HUDEP-2 (cell line): ENCODE data around the gene PCCA.
"Not testable (repeated sequence)": the region's sequence is repeated elsewhere in the genome, so short reads cannot be mapped to it uniquely, and the experiment has no call there.

Source experiments
- DNase-seq, 76 experiments: peaks; one replicate each; lab custom pipeline; 2025; ENCODE audit not compliant: unreplicated experiment in 76 of 76; lab: John Stamatoyannopoulos, UW

The PCCA gene

DNA sequence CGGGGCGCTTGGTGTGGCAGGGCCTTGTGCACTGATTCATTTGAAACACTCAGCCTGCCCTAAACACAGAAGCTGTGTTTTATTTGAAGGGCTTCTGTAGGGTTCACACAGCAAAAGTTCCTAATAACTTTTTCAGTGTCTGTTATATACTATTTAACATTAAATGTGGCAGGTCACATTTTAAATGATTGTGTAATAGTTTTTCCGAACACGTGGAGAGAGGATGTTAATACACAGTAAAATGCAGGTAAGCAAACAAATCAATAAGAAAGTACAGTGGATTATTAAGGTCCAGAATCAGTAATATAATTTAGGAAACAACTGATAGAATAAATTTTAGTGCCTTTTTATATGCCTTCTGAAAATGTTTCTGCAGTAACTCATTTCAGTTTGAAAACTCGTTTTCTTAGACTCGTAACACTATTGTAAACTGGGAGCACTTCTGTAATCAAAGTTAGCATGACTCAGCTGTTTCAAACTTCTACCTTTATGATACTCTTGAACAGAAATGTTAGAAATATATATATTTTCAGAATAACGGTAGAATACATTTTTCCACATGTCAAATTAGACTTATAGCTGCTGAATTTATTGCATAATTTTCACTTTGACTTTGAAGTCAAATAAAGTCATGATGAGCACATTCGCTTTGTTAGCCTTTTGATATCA lies 429.6 kb downstream of the PCCA start:
- no peak for DNase-seq

DNA sequence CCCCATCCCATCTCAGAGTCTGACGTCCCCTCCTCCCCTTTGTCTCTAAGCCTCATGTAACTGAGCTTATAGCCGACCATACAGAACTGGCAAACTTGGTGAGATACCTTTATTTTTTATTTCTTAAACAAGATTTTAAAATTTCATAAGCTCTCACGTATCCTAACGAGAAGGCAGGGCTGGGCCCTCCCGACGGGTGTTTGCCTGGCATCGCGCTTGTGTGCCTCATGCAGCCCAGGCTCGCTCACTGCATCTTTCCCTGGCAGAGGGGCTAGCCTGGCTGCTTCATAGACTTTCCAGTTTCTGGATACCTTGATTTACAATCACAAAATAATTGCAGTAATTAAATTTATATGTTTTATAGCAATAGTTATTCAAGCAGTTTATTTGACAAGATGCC lies 430.7 kb downstream of the PCCA start:
- DNase-seq: no peak

DNA sequence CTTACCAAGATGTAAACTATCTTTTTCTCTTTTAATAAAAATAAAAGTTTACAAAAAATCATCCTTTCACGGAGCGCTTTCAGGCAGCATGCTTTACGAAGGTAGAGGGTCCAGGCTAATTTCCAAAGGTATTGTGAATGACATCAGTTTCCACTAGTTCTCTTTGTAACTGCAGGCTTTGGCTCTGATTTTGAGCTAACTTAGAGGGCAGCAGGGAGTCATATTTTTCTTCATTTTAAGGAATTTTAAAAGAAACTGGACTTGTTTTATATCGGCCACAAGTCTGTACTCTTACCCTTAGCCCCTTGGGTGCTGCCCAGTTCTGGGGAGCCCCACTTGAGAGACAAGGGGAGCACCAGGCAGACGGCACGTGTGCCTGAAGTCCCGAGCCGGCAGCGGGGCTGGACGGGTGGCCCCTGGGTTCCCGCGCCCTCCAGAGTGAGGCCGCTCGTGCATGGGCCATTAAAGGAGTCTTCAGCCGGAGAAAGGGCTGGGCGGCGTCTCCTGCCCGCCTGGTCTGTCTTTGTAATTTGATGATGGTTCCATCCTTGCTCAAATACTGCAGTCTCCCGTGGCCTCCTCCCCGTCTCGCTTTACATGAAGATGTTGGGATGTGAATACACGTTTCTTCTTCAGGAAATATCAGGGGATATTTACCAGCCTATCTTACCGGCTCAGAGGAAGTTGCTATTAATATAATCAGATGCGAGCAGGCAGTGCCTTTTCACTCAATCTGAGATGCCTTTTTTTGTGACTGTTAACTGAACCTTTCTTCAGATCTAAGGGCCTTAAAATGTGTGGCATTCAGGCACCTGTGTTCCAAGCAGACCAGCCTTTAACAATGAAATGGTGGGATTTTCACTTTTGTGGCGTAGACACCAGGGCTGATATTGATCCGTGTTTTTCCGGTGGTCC lies 432.3 kb downstream of the PCCA start:
- no peak for DNase-seq

DNA sequence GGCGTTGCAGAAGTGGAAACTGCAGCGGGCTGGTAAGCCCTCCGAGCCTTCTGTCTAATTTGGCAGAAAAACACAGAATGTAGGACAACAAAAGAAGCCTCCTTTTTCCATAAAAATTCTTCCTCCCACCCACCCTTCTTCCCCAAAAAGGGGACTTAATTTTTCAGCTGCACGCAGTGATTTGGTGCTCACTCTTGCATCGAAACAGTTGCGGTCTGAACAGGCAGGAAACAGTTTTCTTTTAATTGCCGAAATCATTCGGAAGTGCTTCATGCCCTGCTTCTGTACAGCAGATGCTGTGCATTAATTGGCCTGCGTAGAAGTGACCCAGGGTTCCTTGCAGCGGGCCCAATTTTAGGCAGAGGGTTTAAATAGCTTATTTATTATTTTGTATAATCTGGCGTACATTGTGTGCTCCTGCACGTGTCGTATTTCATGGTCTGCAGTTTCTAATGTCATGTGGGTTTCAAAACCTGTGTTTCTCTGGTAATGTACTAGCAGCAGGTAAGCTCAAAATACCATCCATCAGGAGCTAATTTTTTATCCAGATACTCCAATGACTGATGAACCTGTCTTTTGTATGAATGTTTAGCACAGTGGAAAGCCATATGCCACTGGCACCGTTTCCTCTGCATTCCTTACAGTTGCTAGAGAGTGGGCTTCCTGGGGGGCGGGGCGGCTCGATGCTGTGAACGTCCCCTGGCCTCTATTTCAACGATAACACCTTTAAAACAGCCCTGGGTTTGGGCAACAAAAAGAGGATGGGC lies 433.1 kb downstream of the PCCA start:
- DNase-seq: no peak

DNA sequence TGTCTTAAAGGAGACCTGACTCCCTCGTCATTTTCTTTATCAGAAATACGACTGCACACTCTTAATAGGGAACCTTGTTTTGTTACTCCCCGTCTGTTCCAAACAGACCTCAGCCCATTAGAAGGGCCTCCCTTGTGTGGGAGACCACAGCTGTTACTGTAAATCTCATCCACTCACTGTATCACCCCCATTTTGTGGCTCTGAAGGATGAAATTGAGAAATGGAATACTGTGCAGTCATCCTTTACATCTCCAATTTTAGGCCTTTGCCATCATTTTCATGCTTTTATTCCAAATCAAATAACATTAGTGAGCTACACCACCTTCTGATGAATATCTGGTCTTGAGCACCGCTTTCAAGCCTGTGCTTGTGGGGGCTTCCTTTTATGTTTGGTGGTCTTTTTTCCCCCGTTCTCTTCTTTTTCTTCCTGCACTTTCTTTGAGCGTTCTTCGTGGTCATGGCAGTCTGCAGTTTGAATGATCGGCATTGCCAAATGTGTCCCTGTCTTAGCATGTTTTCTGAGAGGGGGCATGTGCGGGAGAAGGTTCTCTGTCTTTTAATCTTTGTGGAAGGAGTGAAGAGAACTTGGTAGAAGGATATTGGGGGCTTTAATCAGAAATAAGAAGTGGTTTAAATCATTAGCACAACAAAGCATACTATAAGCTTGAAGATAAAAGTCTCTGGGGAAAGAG lies 433.9 kb downstream of the PCCA start:
- no peak for DNase-seq

DNA sequence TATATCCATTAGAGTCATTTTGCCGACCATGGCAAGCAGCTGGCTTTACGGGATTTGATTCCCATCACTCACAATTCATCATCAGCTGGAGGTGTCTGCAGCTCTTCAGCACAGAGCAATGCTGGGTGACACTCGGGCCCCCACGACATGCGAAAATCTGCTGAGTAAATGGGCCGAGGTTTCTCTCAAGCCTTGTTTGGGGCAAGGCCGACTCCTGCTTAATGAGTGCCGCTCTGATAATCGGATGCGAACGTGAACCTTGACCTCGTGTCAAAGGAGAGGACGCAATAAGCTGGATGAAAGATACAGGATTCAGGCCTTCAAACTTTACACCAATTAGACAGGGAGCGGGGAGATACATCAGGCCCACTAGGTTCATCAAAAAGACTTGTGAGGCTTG lies 434.5 kb downstream of the PCCA start:
- no peak for DNase-seq

DNA sequence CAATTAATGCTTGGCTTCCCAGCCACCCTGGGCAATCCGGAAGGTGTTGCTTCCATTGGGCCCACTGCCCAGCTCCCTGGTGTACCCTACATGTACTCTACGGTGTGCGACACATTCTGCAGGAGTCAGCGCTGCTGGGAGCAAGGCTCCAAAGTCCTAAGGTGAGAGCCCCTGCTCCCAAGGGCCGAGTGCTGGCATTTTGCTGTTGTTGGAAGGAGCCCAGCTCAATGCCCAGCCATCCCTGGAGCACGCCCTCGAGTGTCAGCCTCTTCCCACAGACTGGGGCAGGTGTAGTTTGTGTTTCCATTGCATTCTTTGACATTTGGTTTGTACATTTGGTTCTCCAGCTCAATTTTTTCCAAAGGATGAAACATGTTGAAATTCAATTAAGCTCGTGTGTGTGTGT lies 435.1 kb downstream of the PCCA start:
- DNase-seq: no peak

DNA sequence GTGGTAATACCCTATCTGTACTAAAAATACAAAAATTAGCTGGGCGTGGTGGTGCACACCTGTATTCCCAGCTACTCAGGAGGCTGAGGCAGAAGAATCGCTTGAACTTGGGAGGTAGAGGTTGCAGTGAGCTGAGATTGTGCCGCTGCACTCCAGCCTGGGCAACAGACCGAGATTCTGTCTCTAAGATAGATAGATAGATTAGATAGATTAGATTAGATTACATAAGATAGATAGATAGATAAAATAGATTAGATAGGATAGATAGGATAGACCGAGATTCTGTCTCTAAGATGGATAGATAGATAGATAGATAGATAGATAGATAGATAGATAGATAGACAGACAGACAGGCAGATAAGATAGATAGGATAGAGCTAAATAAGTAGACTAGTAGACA lies 435.8 kb downstream of the PCCA start:
- not testable (repeated sequence) for DNase-seq

DNA sequence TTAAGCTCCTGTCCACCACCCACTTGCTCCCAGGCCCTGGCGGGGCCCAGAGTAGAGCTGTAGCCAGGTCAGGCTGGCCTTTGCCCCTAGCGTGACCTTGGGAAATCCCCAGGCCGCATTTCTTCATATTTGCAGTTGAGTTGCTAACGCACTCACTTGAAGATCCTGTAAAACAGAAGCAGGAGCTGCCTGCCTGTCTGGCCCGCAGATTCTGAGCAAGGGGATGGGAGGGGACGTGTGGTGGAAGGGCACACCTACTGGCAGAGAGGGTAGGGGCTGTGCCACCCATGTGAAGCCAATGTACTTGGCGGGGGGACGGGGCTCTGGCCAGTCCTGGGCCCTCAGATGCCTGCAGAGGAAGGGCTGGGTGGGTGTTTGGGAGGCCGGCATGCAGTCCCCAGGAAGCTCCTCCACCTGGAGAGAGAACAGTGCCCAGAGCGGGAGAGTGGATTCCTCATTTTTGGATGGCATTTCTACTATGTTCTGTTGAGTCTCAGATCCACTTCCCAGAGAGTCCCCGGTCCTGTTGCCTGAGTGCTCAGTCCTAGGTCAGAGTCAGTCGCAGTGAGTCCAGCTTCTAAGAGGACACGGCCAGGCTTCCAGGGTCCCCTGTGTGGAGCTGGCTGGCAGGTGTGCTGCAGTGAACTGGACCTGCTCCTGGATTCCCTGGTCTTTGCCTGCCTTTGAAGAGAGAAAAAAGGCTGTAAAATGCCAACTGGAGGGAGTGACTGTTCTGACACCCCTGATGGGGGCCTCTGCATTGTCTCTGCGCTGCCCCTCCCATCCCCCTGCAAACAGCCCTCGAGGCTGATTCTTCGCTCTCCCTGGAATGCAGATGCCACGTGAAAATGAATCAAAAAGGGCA lies 436.8 kb downstream of the PCCA start:
- DNase-seq: no peak

DNA sequence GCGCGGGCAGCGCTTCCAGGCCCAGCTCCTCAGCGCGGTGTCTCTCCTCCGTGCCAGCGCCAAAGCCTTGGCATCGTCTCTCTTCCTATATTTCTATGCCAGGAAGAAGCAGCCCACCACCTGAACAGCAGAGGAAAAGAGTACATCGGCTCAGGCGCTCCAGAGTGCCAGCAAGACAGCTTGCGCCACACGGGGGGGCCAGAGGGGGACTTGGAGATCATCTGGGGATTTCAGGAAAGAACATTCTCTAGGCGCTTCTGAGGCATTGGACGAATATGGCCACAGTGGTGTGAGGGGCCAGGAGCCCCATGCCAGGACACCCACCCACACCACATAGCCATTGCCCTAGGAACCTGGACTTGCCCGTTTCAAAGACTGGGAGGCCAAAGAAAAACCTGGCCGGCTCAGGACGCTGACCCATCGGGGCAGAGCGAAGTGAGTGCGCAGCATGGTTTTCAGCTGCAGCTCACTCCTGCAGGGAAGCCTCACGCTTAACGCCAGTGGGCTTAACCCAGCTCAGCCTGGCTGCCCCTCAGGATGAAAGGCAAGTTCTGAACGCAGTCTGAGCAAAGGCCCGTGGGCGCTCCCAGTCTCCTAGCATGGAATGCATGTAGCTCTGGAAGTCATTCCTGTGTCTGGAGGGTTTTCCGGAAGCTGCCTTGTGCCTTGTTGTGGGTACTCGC lies 437.6 kb downstream of the PCCA start:
- no peak for DNase-seq

DNA sequence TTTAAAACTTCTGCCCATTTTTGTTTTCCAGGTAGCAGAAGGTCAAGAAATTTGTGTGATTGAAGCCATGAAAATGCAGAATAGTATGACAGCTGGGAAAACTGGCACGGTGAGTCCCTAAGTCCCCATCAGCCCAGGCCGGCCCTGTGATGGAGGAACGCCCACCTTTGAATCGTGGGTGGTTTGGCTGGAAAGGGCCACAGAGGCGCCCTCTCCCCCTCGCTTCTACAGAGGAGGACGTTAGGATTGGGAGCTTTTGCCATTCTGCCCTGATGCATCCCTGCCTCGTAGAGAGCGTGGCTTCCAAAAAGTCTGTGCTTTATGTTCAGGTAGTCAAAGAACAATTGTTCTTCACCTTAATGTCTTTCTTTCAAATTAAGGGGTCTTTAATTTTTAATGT lies 438.8 kb downstream of the PCCA start:
- DNase-seq: no peak

DNA sequence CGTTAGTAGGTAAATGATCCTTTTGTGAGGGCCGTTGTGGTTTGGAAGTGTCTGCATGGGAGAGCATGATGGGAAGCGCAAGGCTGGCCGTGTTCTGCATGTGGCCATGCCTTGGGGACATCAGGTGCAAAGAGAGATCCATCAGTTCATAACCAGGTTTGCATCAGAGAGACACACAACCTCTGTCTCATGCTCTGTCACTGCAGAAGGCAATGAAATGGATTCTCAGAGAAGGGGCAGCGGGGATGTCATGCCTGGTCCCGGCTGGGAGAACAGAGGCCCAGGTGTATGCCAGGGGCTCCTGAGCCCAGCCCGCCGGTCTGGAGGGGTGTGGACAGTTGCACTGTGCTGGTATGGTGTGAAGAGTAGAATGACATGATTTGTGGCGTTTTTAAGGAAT lies 439.5 kb downstream of the PCCA start:
- no peak for DNase-seq

DNA sequence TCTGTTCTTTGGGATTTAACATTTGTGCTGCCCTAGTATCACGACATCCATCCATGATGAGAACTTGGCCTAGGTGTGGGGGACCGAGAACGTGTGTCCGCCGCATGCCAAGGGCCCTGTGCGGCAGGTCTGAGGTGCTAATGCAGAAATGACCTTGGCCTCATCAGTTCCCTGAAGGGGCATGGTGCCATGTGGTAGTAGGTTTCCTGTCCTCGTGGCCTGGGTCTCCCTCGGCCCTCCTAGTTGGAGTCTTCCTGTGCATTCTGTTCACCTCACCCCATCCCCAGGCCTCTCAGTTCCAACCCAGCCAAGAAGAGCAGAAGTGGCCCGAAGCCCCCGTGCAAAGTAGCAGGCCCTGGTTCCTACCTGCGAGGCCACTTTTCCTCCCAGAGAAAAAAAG lies 439.9 kb downstream of the PCCA start:
- no peak for DNase-seq

DNA sequence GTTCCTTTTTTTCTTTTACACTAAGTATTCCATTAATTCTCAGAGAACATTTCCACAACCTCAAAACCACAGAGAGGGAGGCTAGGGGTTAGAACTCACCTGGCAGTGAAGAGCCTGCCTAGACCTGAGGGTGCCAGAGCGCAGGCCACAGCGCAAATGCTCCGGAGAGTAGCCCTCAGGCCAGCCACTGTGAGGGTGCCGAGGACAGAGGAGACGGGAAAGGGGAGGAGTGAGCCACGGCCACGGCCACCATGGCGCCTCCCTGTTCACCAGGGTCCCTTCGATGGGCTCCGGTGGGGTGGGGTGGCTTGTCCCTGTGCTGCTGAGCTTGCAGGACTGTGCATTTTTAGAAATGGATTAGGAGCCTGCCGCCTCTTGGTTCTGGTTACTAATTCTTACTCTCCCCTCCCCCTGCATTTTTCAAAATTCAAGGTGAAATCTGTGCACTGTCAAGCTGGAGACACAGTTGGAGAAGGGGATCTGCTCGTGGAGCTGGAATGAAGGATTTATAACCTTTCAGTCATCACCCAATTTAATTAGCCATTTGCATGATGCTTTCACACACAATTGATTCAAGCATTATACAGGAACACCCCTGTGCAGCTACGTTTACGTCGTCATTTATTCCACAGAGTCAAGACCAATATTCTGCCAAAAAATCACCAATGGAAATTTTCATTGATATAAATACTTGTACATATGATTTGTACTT lies 440.9 kb downstream of the PCCA start:
- no peak for DNase-seq

DNA sequence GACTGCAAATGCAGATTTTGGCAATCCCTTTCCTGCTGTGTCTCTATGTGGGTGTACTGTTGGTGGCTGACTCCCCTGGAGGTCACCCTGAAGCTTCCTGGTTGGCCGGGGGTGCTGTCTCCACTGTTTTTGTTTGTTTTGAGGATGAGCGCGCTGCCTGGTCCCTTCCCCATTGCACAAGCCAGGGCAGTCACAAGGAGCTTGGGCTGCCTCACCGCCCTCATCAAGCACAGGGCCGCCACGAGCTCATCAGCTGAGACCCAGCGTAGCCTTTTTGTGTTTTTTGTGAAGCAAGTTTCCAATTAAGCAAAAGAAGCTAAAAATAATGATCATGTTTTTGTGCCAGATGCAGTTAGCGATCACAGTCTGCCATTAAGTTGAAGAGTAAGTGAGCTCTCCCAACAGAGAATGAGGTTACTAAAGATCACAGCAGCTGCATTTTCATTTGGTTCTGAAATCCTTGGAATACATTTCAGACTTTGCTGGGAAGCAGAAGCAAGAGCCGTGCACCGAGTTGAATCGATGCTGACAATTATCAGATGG lies 441.8 kb downstream of the PCCA start:
- DNase-seq: no peak

DNA sequence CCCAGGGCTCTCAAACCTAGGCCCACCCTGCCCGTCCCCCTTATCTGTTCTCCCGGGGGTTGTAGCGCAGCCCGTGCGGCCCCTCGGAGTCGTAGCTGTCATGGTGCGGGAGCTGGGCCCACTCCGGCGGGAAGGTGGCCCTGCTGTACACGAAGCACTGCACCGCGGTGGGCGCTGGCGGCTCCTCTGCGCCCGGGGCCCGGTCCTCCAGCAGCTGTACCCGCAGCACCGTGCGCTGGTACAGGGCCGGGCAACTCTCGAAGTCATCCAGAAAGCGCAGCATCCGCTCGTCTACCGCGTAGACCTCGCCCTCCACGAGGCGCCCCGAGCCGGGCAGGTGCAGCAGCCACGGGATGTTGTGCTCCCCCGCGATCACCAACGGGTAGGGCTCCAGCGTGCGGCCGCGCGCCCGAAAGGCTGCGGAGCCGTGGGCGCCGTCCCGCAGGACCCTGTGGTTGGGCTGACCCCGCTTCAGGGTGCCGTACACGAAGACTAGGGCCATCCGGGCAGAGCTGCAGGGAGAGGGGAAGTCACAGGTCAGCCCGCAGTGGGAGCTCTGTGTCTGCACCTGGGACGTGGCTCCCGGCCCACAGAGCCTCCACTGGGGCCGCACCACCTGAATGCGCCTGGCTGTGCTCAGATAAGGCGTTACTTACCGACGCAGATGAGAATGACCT lies 443.3 kb downstream of the PCCA start:
- no peak for DNase-seq

DNA sequence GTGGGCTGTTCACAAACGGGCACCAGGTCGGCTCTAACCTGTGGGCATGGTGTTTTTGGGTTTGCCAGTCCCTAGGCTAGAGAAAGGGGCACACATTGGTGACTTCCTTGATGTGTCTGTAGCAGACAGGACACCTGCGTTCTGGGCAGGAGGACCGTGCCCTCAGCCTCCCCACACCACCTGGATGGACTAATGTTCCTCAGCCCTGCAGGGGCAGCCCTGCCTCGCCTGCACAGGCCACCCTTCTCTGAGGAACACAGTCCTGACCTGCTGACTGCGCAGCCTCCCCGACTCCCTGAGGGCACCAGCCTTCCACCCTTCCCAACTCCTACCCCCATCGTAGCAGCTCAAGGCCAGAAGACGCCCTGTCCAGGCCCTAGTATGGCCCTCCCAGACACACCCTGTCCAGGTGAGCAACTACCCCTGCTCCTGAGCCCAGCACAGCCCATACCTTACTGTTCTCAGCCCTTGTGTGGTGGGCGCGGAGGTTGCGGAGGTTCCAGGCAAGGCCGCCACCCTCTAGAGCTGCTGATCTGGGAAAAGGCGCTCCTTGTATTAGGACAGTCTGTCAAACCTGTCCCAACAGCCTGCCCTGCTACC lies 444.0 kb downstream of the PCCA start:
- no peak for DNase-seq
